Keratinocyte (primary cell): Measurements from ENCODE around the gene APCDD1L. TPM values are rescaled to one million over a fixed set of nuclear protein-coding genes. Genes with fewer than 3 reads are reported as not detected.

ENCODE experiments used
- DNase-seq: peaks from one replicate; pipeline ENCODE4 v3.0.0-alpha.2; 2011; ENCODE audit warnings: low read depth, missing footprints, low spot score
- FAIRE-seq: peaks from 2 replicates; lab custom pipeline; 2011; peaks lifted over from hg19 to GRCh38; lab: Jason Lieb, UNC
- H2AFZ ChIP-seq: 2 replicates; pipeline ENCODE4 v1.6.0; 2012; ENCODE audit warnings: low read length, control low read depth, inconsistent platforms; ENCODE audit not compliant: control insufficient read depth
- H3K27ac ChIP-seq: 2 replicates; pipeline ENCODE4 v1.5.1; 2011; ENCODE audit warnings: low read length; ENCODE audit not compliant: control insufficient read depth, insufficient read depth
- H3K27me3 ChIP-seq: 3 replicates; pipeline ENCODE4 v1.6.0; 2011; ENCODE audit warnings: low read length; ENCODE audit not compliant: control insufficient read depth, insufficient read depth; ENCODE audit errors: extremely low read depth
- H3K36me3 ChIP-seq, 2 experiments: 2 replicates in 1 of 2; 3 replicates in 1 of 2; pipeline ENCODE4 v1.5.1; 2011; ENCODE audit warnings: low read length in 2 of 2, mild to moderate bottlenecking in 1 of 2; ENCODE audit not compliant: control insufficient read depth in 2 of 2, insufficient read depth in 2 of 2; ENCODE audit errors: extremely low read depth in 1 of 2
- H3K4me1 ChIP-seq: 3 replicates; pipeline ENCODE4 v1.5.1; 2011; ENCODE audit warnings: low read length; ENCODE audit not compliant: control insufficient read depth, insufficient read depth; ENCODE audit errors: extremely low read depth
- H3K4me2 ChIP-seq: 3 replicates; pipeline ENCODE4 v1.6.0; 2011; ENCODE audit warnings: low read depth, low read length; ENCODE audit not compliant: control insufficient read depth, insufficient read depth; ENCODE audit errors: extremely low read depth
- H3K4me3 ChIP-seq, 3 experiments: fragments of 200-600 bp in 1 of 3; sonication (generic) in 1 of 3; 2 replicates in 2 of 3; 3 replicates in 1 of 3; pipeline ENCODE4 v1.5.1; 2011 to 2016; ENCODE audit warnings: low read length in 3 of 3, mild to moderate bottlenecking in 3 of 3, control low read depth in 2 of 3, inconsistent platforms in 1 of 3, low read depth in 1 of 3, mixed read lengths in 1 of 3, mixed run types in 1 of 3, moderate library complexity in 1 of 3; ENCODE audit not compliant: control insufficient read depth in 2 of 3, insufficient read depth in 2 of 3; ENCODE audit errors: extremely low read depth in 1 of 3
- H3K79me2 ChIP-seq: 2 replicates; pipeline ENCODE4 v1.6.0; 2012; ENCODE audit warnings: low read length; ENCODE audit not compliant: control insufficient read depth, insufficient read depth
- H3K9ac ChIP-seq: 3 replicates; pipeline ENCODE4 v1.6.0; 2011; ENCODE audit warnings: low read length; ENCODE audit not compliant: control insufficient read depth, insufficient read depth; ENCODE audit errors: extremely low read depth
- H3K9me1 ChIP-seq: 3 replicates; pipeline ENCODE4 v1.6.0; 2011; ENCODE audit warnings: low read length; ENCODE audit not compliant: control insufficient read depth, insufficient read depth; ENCODE audit errors: extremely low read depth
- H3K9me3 ChIP-seq: 2 replicates; pipeline ENCODE4 v1.5.1; 2012; ENCODE audit warnings: low read depth, low read length; ENCODE audit not compliant: control insufficient read depth
- H4K20me1 ChIP-seq: 3 replicates; pipeline ENCODE4 v1.6.0; 2011; ENCODE audit warnings: low read length; ENCODE audit not compliant: control insufficient read depth, insufficient read depth; ENCODE audit errors: extremely low read depth
- CTCF ChIP-seq, 3 experiments: IDR thresholded peaks in 1 of 3; conservative IDR thresholded peaks in 1 of 3; optimal IDR thresholded peaks in 1 of 3; 2 replicates in 2 of 3; 3 replicates in 1 of 3; pipeline versions ENCODE3 to v1.5.1; 2011; ENCODE audit warnings: low read length in 3 of 3, mild to moderate bottlenecking in 3 of 3, moderate library complexity in 2 of 3, control low read depth in 1 of 3, inconsistent platforms in 1 of 3; ENCODE audit not compliant: insufficient read depth in 2 of 3; ENCODE audit errors: extremely low read depth in 1 of 3
- EZH2 ChIP-seq: IDR thresholded peaks from one replicate; pipeline ENCODE4 v1.6.1; 2012; ENCODE audit warnings: inconsistent platforms, mild to moderate bottlenecking, low read length, moderate library complexity
- dilution Hi-C: fragments of 300-500 bp; cut with MboI; formaldehyde crosslinking; loops from one replicate; pipeline ENCODE4 v1.7.0; 2020; ENCODE audit warnings: low sequenced_read_pairs; ENCODE audit not compliant: extremely low pct_ligation_motif_present
- polyA plus RNA-seq, 5 experiments: library from polyadenylated mRNA; depleted of rRNA in 3 of 5; stranded (reverse) in 3 of 5; stranded (forward) in 1 of 5; unstranded in 1 of 5; fragments of >200 nt; gene quantifications; 1 replicate in 1 of 5; 2 replicates in 3 of 5; 3 replicates in 1 of 5; pipeline versions ENCODE4 v1.2.1 to v1.2.3, GENCODE V29; 2011 to 2012; ENCODE audit warnings: missing spikeins in 2 of 5, low read depth in 1 of 5, low replicate concordance in 1 of 5

APCDD1L gene
- polyA plus RNA-seq, 1 donor (not counting 4 experiments of a cell fraction or from before 2014, with no cell fraction given): 0.67 TPM

- DNase-seq (no peak), FAIRE-seq (no peak)
- H3K9ac ChIP-seq: no peak overlapping the region
- no peaks in the 10 kb centered on the region for H3K4me1 ChIP-seq
- no peak overlapping the region for H3K27ac ChIP-seq
- H2AFZ ChIP-seq: no peak overlapping the region
- no peaks in the 10 kb centered on the region for H3K9me1 ChIP-seq
- no peaks in the 10 kb centered on the region for H3K9me3 ChIP-seq
- H4K20me1 ChIP-seq: no peaks in the 10 kb centered on the region
- dilution Hi-C loops: no loop called here
- no peak overlapping the region for H3K4me2 ChIP-seq
- TF ChIP-seq EZH2 (no peak), CTCF (optimal IDR thresholded peaks at IDR 0.05 in 1 of 3, IDR thresholded peaks at IDR 0.05 in 1 of 3, conservative IDR thresholded peaks at IDR 0.05 in 1 of 3; ENCODE audit: extremely low read depth in 1 of 3, insufficient read depth in 2 of 3, low read length in 3 of 3) (no peak)
- H3K79me2 ChIP-seq: no peaks in the 10 kb centered on the region
- peaks cover 21% of the 10 kb centered on the region for H3K27me3 ChIP-seq
- H3K36me3 ChIP-seq: no peaks in the 10 kb centered on the region
- no peak overlapping the region for H3K4me3 ChIP-seq
These were observed 43.5 kb upstream of the APCDD1L start for GRCh38 chr20:58558486-58559367.

GRCh38 chr20:58557733-58558342, 42.6 kb upstream of the APCDD1L start:
- dilution Hi-C loops: no loop called here
- Histone ChIP-seq H3K4me2 (no peak overlapping the region), H3K27me3 (peaks cover 28% of the 10 kb centered on the region), H3K36me3 (no peaks in the 10 kb centered on the region), H3K9me3 (no peaks in the 10 kb centered on the region), H4K20me1 (no peaks in the 10 kb centered on the region), H3K4me3 (no peak overlapping the region), H2AFZ (no peak overlapping the region), H3K79me2 (no peaks in the 10 kb centered on the region), H3K27ac (no peak overlapping the region), H3K4me1 (no peaks in the 10 kb centered on the region), H3K9ac (no peak overlapping the region), H3K9me1 (no peaks in the 10 kb centered on the region)
- no peak for TF ChIP-seq EZH2
- TF ChIP-seq CTCF (optimal IDR thresholded peaks at IDR 0.05 in 1 of 3, IDR thresholded peaks at IDR 0.05 in 1 of 3, conservative IDR thresholded peaks at IDR 0.05 in 1 of 3; ENCODE audit: extremely low read depth in 1 of 3, insufficient read depth in 2 of 3, low read length in 3 of 3): no peak
- DNase-seq (no peak), FAIRE-seq (no peak)
